GM21717 (cell line): ENCODE measurements around the gene SSR2.
A peak's percentile ranks its signal among the peaks of the same experiment; 100 is the strongest.
"Not testable (repeated sequence)": the region's sequence is repeated elsewhere in the genome, so short reads cannot be mapped to it uniquely, and the experiment has no call there.

Experiments
- ATAC-seq: cut with Tn5 transposase; IDR thresholded peaks from one replicate; pipeline ENCODE4 v1.9.1; 2021; ENCODE audit warnings: mild to moderate bottlenecking, moderate library complexity; ENCODE audit not compliant: unreplicated experiment

The SSR2 gene

GRCh38 chr1:156048663-156049258, 28.0 kb upstream of the SSR2 start:
- no peak for ATAC-seq

- no peak for ATAC-seq
Measured at GRCh38 chr1:156045076-156045475, 24.3 kb upstream of the SSR2 start.

GRCh38 chr1:156042828-156043227, 22.1 kb upstream of the SSR2 start:
- ATAC-seq: no peak

GRCh38 chr1:156034991-156035390, 14.2 kb upstream of the SSR2 start:
- not testable (repeated sequence) for ATAC-seq

GRCh38 chr1:156033011-156033410, 12.3 kb upstream of the SSR2 start:
- no peak for ATAC-seq

GRCh38 chr1:156026588-156026987, 5.8 kb upstream of the SSR2 start:
- no peak for ATAC-seq

GRCh38 chr1:156025876-156026275, 5.1 kb upstream of the SSR2 start:
- ATAC-seq: no peak

GRCh38 chr1:156024801-156025200, 4.0 kb upstream of the SSR2 start:
- ATAC-seq: no peak

GRCh38 chr1:156021954-156022353, 1.2 kb upstream of the SSR2 start:
- ATAC-seq: no peak

GRCh38 chr1:156021093-156021428, 310 bp upstream of the SSR2 start:
- no peak for ATAC-seq

GRCh38 chr1:156019946-156020292, 832 bp downstream of the SSR2 start:
- ATAC-seq: no peak

- ATAC-seq: no peak
Measured at GRCh38 chr1:156014829-156015228, 5.9 kb downstream of the SSR2 start.

- peak; percentile 72 for ATAC-seq
Measured at GRCh38 chr1:156012051-156012817, 8.5 kb downstream of the SSR2 start.

- ATAC-seq: no peak
Measured at GRCh38 chr1:156009404-156009803, 11.3 kb downstream of the SSR2 start.

GRCh38 chr1:156006666-156007376, 13.9 kb downstream of the SSR2 start:
- no peak for ATAC-seq

- ATAC-seq: no peak
Measured at GRCh38 chr1:156004843-156005584, 15.7 kb downstream of the SSR2 start.

- no peak for ATAC-seq
Measured at GRCh38 chr1:156003923-156004188, 16.9 kb downstream of the SSR2 start.

GRCh38 chr1:156002188-156002911, 18.4 kb downstream of the SSR2 start:
- ATAC-seq: no peak

GRCh38 chr1:156001662-156002171, 19.0 kb downstream of the SSR2 start:
- no peak for ATAC-seq

- ATAC-seq: no peak
Measured at GRCh38 chr1:156001021-156001661, 19.6 kb downstream of the SSR2 start.
